Measurements from ENCODE around the gene KASH5.
A peak's percentile ranks its signal among the peaks of the same experiment; 100 is the strongest.
"Not testable (repeated sequence)": the region's sequence is repeated elsewhere in the genome, so short reads cannot be mapped to it uniquely, and the experiment has no call there.

Gene KASH5

GRCh38 chr19:49362048-49362928, 25.8 kb upstream of the KASH5 start, which contains the start of gene TEAD2:
Gene TEAD2, minus strand, starts transcription at chr19:49362416. Its CDS starts 2,341 bp downstream, at chr19:49360075.
- DNase-seq (ENCODE audit: low read depth in 2 of 2, low spot score in 1 of 2), result no peak

GRCh38 chr19:49362929-49363267, 25.2 kb upstream of the KASH5 start:
- no peak for DNase-seq (ENCODE audit: low read depth in 2 of 2, low spot score in 1 of 2)

DNA sequence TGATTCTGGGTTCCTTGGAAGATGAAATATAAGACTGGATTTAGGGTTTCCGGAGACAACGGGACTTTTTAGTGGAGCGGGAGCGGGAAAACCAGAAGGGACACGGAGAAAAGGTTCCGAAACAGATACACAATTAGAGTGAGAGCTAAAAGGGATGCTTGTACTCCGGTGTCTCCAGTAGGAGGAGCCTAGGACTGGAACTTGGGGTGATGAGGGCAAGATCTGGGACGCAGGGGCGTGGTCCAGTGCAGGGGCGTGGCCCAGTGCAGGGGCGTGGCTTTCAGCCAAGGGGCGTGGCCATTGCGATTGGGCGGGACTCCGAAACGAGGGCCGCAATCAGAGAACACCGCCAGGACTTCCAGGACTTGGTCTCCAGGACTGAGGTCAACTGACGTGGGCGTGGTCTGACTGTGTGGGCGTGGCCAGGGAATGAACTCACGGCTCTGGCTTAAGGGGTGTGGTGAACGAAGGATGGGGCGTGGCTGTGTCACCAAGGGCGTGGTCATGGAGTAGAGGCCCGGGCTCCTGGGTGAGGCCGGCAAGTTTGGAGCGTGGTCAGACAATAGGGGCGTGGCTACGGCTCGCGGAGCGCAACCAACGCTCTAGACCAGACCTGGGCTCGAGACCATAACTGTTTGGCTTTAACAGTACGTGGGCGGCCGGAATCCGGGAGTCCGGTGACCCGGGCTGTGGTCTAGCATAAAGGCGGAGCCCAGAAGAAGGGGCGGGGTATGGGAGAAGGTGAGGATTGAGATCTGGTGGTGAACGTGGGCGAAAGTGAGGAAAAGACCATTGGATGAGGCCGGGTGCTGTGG, 24.6 kb upstream of the KASH5 start, which contains the start of gene DKKL1:
TSS of gene DKKL1 (plus strand) at position 610 of the 815 bp plus-strand sequence. CDS start at position 732, 122 bp downstream.
- peak; percentile 23 to 28 for DNase-seq (ENCODE audit: low read depth in 2 of 2, low spot score in 1 of 2)

GRCh38 chr19:49364083-49364737, 23.8 kb upstream of the KASH5 start:
- no peak for DNase-seq (ENCODE audit: low read depth in 2 of 2, low spot score in 1 of 2)

DNA sequence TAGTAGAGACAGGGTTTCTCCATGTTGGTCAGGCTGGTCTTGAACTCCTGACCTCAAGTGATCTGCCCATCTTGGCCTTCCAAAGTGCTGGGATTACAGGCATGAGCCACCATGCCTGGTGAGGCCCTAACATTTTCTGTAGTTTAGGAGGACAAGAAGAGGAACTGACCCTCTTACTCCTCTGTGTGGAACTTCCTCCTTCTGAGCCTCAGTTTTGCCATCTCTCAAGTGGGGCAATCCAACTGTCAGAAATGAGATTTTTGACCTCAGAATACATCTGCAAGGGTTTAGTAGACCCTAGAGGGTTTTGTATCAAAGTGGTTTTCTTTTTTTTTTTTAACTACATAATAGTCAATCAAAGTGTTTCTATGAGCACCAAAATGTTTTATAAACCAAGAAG, 21.9 kb upstream of the KASH5 start:
- DNase-seq (ENCODE audit: low read depth in 2 of 2, low spot score in 1 of 2), result no peak

DNA sequence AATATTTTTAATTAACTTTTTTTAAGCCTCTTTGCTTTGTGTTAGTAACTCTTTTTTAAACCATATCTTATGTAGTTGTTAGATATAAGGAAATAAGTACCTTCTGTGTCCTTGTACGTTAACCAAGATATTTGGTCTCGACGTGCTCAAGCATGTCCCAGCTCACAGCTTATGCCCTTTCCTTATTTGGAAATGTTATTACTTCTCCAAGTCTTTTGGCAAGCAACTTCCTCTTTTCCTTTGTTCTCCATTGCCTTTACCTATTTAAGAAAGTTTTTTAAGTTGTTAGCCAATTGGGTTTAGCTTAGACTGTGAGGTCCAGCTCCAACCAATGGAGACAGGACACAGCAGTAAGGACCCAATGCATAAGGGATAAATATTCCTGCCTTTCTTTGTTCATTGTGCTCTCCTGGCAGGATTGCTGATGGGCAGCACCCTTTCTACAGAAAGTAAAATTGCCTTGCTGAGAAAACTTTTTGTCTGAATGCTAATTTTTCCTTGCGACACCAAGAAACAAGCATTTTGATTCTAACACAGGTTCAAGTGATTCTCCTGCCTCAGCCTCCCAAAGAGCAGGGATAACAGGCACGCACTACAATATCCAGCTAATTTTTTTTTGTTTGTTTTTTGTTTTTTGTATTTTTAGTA, 19.2 kb upstream of the KASH5 start:
- DNase-seq (ENCODE audit: low read depth in 2 of 2, low spot score in 1 of 2), result no peak

DNA sequence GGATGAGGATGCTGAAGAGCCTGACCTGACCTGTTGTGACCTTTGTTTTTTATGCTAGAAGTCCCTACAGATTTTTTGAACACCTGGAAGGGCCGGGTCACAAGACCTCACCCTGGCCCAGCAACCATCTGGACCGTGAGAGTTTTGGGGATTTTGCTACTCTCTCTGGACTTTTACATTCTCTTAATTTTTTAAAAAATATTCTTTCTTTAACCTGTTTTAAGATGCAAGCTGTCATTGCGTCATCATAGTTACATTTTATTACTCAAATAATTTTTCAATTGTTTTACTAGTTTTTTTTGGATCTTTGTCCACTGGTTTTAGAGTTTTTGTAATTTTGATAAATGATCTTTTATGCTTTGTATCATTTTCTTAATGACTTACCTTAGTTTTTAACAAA, 16.9 kb upstream of the KASH5 start:
- no peak for DNase-seq (ENCODE audit: low read depth in 2 of 2, low spot score in 1 of 2)

- not testable (repeated sequence) for DNase-seq (ENCODE audit: low read depth in 2 of 2, low spot score in 1 of 2)
Observed at GRCh38 chr19:49373174-49373573, 14.9 kb upstream of the KASH5 start.

- DNase-seq (ENCODE audit: low read depth in 2 of 2, low spot score in 1 of 2), result no peak
Observed at GRCh38 chr19:49374665-49375434, 13.2 kb upstream of the KASH5 start.

GRCh38 chr19:49378512-49378911, 9.5 kb upstream of the KASH5 start:
- DNase-seq (ENCODE audit: low read depth in 2 of 2, low spot score in 1 of 2), result no peak

- no peak for DNase-seq (ENCODE audit: low read depth in 2 of 2, low spot score in 1 of 2)
Observed at GRCh38 chr19:49380391-49380790, 7.7 kb upstream of the KASH5 start.

- DNase-seq (ENCODE audit: low read depth in 2 of 2, low spot score in 1 of 2), result no peak
Observed at GRCh38 chr19:49382639-49383038, 5.4 kb upstream of the KASH5 start.

DNA sequence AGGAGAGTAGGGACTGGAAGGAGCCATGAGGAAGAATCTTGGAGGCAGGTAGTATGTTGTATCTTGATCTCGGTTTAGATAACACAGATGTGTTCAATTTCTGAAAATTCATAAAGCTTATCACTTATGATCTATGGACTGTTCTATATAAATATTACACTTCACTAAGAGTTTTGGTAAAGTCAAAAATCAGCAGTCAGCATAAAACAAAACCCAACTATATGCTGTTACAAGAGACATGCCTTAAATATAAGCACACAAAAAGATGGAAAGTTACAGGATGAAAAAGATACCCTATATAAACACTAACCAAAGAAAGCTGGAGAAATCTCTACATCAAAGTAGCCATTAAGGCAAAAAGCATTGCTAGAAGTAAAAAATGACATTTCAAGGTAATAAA, 4.5 kb upstream of the KASH5 start:
- no peak for DNase-seq (ENCODE audit: low read depth in 2 of 2, low spot score in 1 of 2)

- DNase-seq (ENCODE audit: low read depth in 2 of 2, low spot score in 1 of 2), result no peak
Observed at GRCh38 chr19:49389406-49389805, 1.4 kb downstream of the KASH5 start.

GRCh38 chr19:49390131-49390928, 2.3 kb downstream of the KASH5 start:
- DNase-seq (ENCODE audit: low read depth in 2 of 2, low spot score in 1 of 2), result no peak

- DNase-seq (ENCODE audit: low read depth in 2 of 2, low spot score in 1 of 2), result no peak
Observed at GRCh38 chr19:49390929-49391359, 2.9 kb downstream of the KASH5 start.

DNA sequence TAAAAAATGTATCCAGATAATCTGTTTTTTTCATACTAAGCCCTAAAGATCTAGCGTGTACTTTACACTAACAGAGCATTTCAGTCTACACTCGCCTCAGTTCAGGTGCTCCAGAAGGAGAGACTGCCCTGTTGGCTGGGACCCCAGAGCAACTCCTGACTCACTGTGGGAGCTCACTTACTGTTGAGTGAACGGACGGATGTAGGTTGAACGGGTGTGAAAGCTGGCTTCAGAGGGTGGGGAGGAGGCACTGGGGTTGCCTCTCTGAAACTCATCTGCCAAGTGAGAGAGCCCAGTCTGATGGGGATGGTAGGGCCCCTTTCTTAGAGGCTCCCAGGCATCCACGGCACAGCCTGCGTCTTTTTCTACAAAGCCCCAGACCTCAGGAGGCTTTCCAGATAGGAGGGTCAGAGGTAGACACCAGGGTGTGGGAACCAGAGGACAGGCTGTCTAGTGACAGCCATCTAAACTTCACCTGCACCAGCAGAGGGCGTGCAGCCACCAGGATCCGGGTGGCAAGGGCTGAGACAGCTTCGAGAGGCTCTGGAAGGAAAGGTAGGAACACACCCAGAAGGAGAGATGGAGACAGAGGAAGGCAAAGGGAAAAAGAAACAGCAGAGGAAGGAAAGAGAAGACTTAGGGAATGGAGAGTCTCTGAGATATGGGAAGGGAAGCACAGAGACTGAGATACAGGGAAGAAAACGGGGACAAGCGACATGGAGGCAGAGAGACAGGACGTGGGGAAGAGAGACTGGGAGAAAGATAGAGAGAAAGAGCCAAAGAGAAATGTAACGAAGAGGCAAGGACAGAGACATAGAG, 3.7 kb downstream of the KASH5 start:
- peak; percentile 56 to 58 for DNase-seq (ENCODE audit: low read depth in 2 of 2, low spot score in 1 of 2)

DNA sequence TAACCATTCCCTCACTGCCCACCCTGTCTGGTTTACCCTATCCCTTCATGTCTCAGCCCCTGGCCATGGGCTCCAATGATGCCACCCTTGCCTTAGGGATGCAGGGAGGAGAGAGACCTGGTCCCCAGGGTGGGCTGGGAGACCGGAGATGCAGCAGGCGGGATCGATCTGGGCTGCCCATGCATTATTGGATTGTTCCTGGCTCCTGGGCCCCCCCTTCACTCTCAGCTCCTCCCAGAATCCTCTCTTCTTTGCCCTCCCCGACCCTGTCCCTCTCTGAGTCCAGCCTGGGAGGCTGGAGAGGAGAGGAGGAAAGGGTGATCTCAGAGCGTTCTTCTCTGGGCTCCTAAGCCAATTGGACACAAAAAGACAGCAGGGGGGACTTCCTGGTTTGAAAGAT, 5.8 kb downstream of the KASH5 start:
- DNase-seq (ENCODE audit: low read depth in 2 of 2, low spot score in 1 of 2), result no peak

Measured in stimulated activated CD8-positive, alpha-beta memory T cell treated with anti-CD3 and anti-CD28 coated beads, Interleukin-4, amount 100 ng/mL, for 4 hours (primary cell).